ENCODE data around the gene DENND4C.

Gene DENND4C

GRCh38 chr9:19216466-19216865 lies 14.0 kb upstream of the DENND4C start:
- Histone ChIP-seq H2AFZ (ENCODE audit: low read length) (no peak overlapping the region), H3K9me3 (replicated peaks; ENCODE audit: insufficient read depth, low read length) (no peaks in the 10 kb centered on the region), H4K20me1 (ENCODE audit: insufficient read depth, low read length) (no peaks in the 10 kb centered on the region), H3F3A (ENCODE audit: insufficient read depth, low read length) (no peaks in the 10 kb centered on the region), H3K4me2 (ENCODE audit: low read depth, low read length) (no peak overlapping the region), H3K4me1 (ENCODE audit: low read length) (no peaks in the 10 kb centered on the region), H3K27ac (ENCODE audit: low read length) (no peak overlapping the region), H3K9me2 (replicated peaks; ENCODE audit: insufficient read depth, low read length) (no peaks in the 10 kb centered on the region), H3K4me3 (ENCODE audit: low read length) (no peak overlapping the region), H3K9ac (ENCODE audit: low read length) (no peak overlapping the region), H3K79me2 (ENCODE audit: low read length) (no peaks in the 10 kb centered on the region), H3K27me3 (replicated peaks; ENCODE audit: insufficient read depth, low read length) (no peaks in the 10 kb centered on the region), H3K36me3 (replicated peaks; ENCODE audit: insufficient read depth, low read length) (no peaks in the 10 kb centered on the region)
- DNase-seq = no peak
- TF ChIP-seq EZH2phosphoT487 (IDR thresholded peaks at IDR 0.05; ENCODE audit: low read length) = no peak
- no peak for TF ChIP-seq EZH2 (optimal IDR thresholded peaks at IDR 0.05; ENCODE audit: low read depth, low read length)
- TF ChIP-seq, protein P1, sequence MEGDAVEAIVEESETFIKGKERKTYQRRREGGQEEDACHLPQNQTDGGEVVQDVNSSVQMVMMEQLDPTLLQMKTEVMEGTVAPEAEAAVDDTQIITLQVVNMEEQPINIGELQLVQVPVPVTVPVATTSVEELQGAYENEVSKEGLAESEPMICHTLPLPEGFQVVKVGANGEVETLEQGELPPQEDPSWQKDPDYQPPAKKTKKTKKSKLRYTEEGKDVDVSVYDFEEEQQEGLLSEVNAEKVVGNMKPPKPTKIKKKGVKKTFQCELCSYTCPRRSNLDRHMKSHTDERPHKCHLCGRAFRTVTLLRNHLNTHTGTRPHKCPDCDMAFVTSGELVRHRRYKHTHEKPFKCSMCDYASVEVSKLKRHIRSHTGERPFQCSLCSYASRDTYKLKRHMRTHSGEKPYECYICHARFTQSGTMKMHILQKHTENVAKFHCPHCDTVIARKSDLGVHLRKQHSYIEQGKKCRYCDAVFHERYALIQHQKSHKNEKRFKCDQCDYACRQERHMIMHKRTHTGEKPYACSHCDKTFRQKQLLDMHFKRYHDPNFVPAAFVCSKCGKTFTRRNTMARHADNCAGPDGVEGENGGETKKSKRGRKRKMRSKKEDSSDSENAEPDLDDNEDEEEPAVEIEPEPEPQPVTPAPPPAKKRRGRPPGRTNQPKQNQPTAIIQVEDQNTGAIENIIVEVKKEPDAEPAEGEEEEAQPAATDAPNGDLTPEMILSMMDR (IDR thresholded peaks at IDR 0.05; ENCODE audit: low read length) = no peak

- Histone ChIP-seq H2AFZ (ENCODE audit: low read length) (no peak overlapping the region), H3K4me1 (ENCODE audit: low read length) (no peaks in the 10 kb centered on the region), H3K9ac (ENCODE audit: low read length) (no peak overlapping the region), H3K79me2 (ENCODE audit: low read length) (no peaks in the 10 kb centered on the region), H3K4me2 (ENCODE audit: low read depth, low read length) (no peak overlapping the region), H3K9me3 (replicated peaks; ENCODE audit: insufficient read depth, low read length) (no peaks in the 10 kb centered on the region), H3K27ac (ENCODE audit: low read length) (no peak overlapping the region), H3K4me3 (ENCODE audit: low read length) (no peak overlapping the region), H3K27me3 (replicated peaks; ENCODE audit: insufficient read depth, low read length) (no peaks in the 10 kb centered on the region), H3K9me2 (replicated peaks; ENCODE audit: insufficient read depth, low read length) (no peaks in the 10 kb centered on the region), H3K36me3 (replicated peaks; ENCODE audit: insufficient read depth, low read length) (no peaks in the 10 kb centered on the region), H3F3A (ENCODE audit: insufficient read depth, low read length) (no peaks in the 10 kb centered on the region), H4K20me1 (ENCODE audit: insufficient read depth, low read length) (no peaks in the 10 kb centered on the region)
- DNase-seq = no peak
- TF ChIP-seq EZH2phosphoT487 (IDR thresholded peaks at IDR 0.05; ENCODE audit: low read length) = no peak
- TF ChIP-seq, protein P1 (IDR thresholded peaks at IDR 0.05; ENCODE audit: low read length) = no peak
These were observed 9.2 kb upstream of the DENND4C start for GRCh38 chr9:19221326-19221725.

DNA sequence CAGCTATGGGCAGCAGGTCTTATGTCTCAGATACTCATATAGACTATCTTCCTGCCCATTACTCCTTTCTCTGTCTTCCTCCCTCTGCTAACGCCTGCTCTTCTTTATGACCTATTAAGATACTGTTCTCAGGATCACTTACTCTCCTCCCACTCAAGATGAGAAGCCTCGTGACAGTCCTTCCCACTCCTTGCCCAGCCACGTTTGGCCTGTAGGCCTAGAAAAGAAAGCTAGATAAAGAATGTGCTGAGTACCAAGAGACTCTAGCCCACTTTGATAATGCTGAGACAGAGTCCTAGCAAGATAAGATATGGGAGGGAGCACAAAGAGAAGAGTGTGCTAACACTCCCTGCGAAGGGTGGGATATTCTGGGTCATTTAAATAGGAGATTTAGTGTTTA lies 6.8 kb upstream of the DENND4C start:
- no peaks in the 10 kb centered on the region for H4K20me1 ChIP-seq (ENCODE audit: insufficient read depth, low read length)
- no peak overlapping the region for H3K4me2 ChIP-seq (ENCODE audit: low read depth, low read length)
- no peaks in the 10 kb centered on the region for H3F3A ChIP-seq (ENCODE audit: insufficient read depth, low read length)
- no peaks in the 10 kb centered on the region for H3K9me2 ChIP-seq (replicated peaks; ENCODE audit: insufficient read depth, low read length)
- H3K4me3 ChIP-seq (ENCODE audit: low read length) = no peak overlapping the region
- no peaks in the 10 kb centered on the region for H3K79me2 ChIP-seq (ENCODE audit: low read length)
- no peak overlapping the region for H2AFZ ChIP-seq (ENCODE audit: low read length)
- H3K27ac ChIP-seq (ENCODE audit: low read length) = no peak overlapping the region
- H3K4me1 ChIP-seq (ENCODE audit: low read length) = no peaks in the 10 kb centered on the region
- H3K27me3 ChIP-seq (replicated peaks; ENCODE audit: insufficient read depth, low read length) = no peaks in the 10 kb centered on the region
- TF ChIP-seq EZH2phosphoT487 (IDR thresholded peaks at IDR 0.05; ENCODE audit: low read length) (no peak), EZH2 (optimal IDR thresholded peaks at IDR 0.05; ENCODE audit: low read depth, low read length) (no peak)
- TF ChIP-seq, protein P1 (IDR thresholded peaks at IDR 0.05; ENCODE audit: low read length) = no peak
- H3K36me3 ChIP-seq (replicated peaks; ENCODE audit: insufficient read depth, low read length) = no peaks in the 10 kb centered on the region
- DNase-seq = no peak
- H3K9me3 ChIP-seq (replicated peaks; ENCODE audit: insufficient read depth, low read length) = no peaks in the 10 kb centered on the region
- no peak overlapping the region for H3K9ac ChIP-seq (ENCODE audit: low read length)
